CD4-positive, alpha-beta T cell treated with Interleukin-17A for 4 hours (primary cell): ENCODE data around the gene SENP7.
"Not testable (repeated sequence)": the region's sequence is repeated elsewhere in the genome, so short reads cannot be mapped to it uniquely, and the experiment has no call there.

Source experiments
- DNase-seq: peaks from one replicate; pipeline ENCODE4 v3.0.0-alpha.2; 2020; ENCODE audit warnings: mixed read lengths

Gene SENP7

GRCh38 chr3:101312545-101312944 lies 200.5 kb downstream of the SENP7 start:
- no peak for DNase-seq

GRCh38 chr3:101311676-101312075 lies 201.3 kb downstream of the SENP7 start:
- DNase-seq = no peak

- no peak for DNase-seq
These were observed 202.0 kb downstream of the SENP7 start for GRCh38 chr3:101310978-101311375.

- not testable (repeated sequence) for DNase-seq
These were observed 204.8 kb downstream of the SENP7 start for GRCh38 chr3:101308147-101308772.

- no peak for DNase-seq
These were observed 209.2 kb downstream of the SENP7 start for GRCh38 chr3:101303836-101304235.

- DNase-seq = no peak
These were observed 209.8 kb downstream of the SENP7 start for GRCh38 chr3:101303089-101303731.

- no peak for DNase-seq
These were observed 212.9 kb downstream of the SENP7 start for GRCh38 chr3:101300073-101300472.

- DNase-seq = no peak
These were observed 221.0 kb downstream of the SENP7 start for GRCh38 chr3:101292027-101292426.

GRCh38 chr3:101288294-101288693 lies 224.7 kb downstream of the SENP7 start:
- DNase-seq = no peak

- no peak for DNase-seq
These were observed 228.3 kb downstream of the SENP7 start for GRCh38 chr3:101284757-101285156.

- DNase-seq = no peak
These were observed 231.4 kb downstream of the SENP7 start for GRCh38 chr3:101281521-101282030.

GRCh38 chr3:101279765-101280385 lies 233.1 kb downstream of the SENP7 start:
- DNase-seq = no peak

GRCh38 chr3:101279162-101279561 lies 233.8 kb downstream of the SENP7 start:
- DNase-seq = no peak

- DNase-seq = no peak
These were observed 234.3 kb downstream of the SENP7 start for GRCh38 chr3:101278727-101279126.
